SK-N-SH (cell line): ENCODE data around the gene MYCBPAP. TPM values are rescaled to one million over a fixed set of nuclear protein-coding genes. Genes with fewer than 3 reads are reported as not detected.

Experiments used
- CTCF ChIA-PET: fragments of 300-600, 350-600 bp; formaldehyde crosslinking; extraction: SDS; loops from one replicate; lab custom pipeline; 2021; lab: Yijun Ruan, JAX
- POLR2A ChIA-PET: fragments of 350-600 bp; sonication (Branson Sonifier 250); formaldehyde crosslinking; extraction: SDS; loops from one replicate; lab custom pipeline; 2020; ENCODE audit warnings: antibody characterized with exemption, inconsistent platforms; lab: Yijun Ruan, JAX
- DNase-seq: peaks from one replicate; pipeline ENCODE4 v3.0.0; 2012
- H2AFZ ChIP-seq: fragments of 200-600 bp; sonication (generic); 2 replicates; pipeline ENCODE4 v1.8.1; 2016; ENCODE audit warnings: antibody characterized with exemption, mild to moderate bottlenecking, low read depth
- H3F3A ChIP-seq: fragments of 200-600 bp; sonication (generic); replicated peaks from 2 replicates; pipeline ENCODE3; 2016; ENCODE audit warnings: antibody characterized with exemption, mild to moderate bottlenecking; ENCODE audit not compliant: insufficient read depth
- H3K27ac ChIP-seq, 2 experiments: fragments of 200-500 bp in 1 of 2; fragments of 200-600 bp in 1 of 2; sonication (Bioruptor generic) in 1 of 2; sonication (generic), shearing (Covaris generic) in 1 of 2; 2 replicates each; pipeline versions ENCODE4 v1.5.1 to v1.6.1; 2014 to 2016; ENCODE audit warnings: low read depth in 2 of 2, inconsistent platforms in 1 of 2, low read length in 1 of 2, mild to moderate bottlenecking in 1 of 2, mixed read lengths in 1 of 2
- H3K27me3 ChIP-seq: fragments of 200-600 bp; sonication (generic), shearing (Covaris generic); 2 replicates; pipeline ENCODE4 v1.6.1; 2016; ENCODE audit warnings: mixed run types; ENCODE audit not compliant: insufficient read depth
- H3K36me3 ChIP-seq, 2 experiments: fragments of 200-500 bp in 1 of 2; fragments of 200-600 bp in 1 of 2; sonication (Bioruptor generic) in 1 of 2; sonication (generic) in 1 of 2; replicated peaks in 1 of 2; 2 replicates each; pipeline versions ENCODE3 to v1.5.1; 2014 to 2016; ENCODE audit warnings: low read length in 1 of 2, mild to moderate bottlenecking in 1 of 2; ENCODE audit not compliant: insufficient read depth in 2 of 2, control insufficient read depth in 1 of 2
- H3K4me1 ChIP-seq, 2 experiments: fragments of 200-500 bp in 1 of 2; fragments of 200-600 bp in 1 of 2; sonication (Bioruptor generic) in 1 of 2; sonication (generic), shearing (Covaris generic) in 1 of 2; 2 replicates each; pipeline versions ENCODE4 v1.5.1 to v1.6.1; 2014 to 2016; ENCODE audit warnings: low read depth in 1 of 2, low read length in 1 of 2, mixed run types in 1 of 2; ENCODE audit not compliant: insufficient read depth in 2 of 2, control insufficient read depth in 1 of 2
- H3K4me2 ChIP-seq: fragments of 200-600 bp; sonication (generic), shearing (Covaris generic); 2 replicates; pipeline ENCODE4 v1.6.1; 2017; ENCODE audit warnings: mixed run types
- H3K4me3 ChIP-seq, 2 experiments: fragments of 200-500 bp in 1 of 2; fragments of 200-600 bp in 1 of 2; sonication (Bioruptor generic) in 1 of 2; sonication (generic), shearing (Covaris generic) in 1 of 2; 2 replicates each; pipeline versions ENCODE4 v1.5.1 to v1.8.1; 2014 to 2016; ENCODE audit warnings: low read depth in 2 of 2, inconsistent platforms in 1 of 2, low read length in 1 of 2, mild to moderate bottlenecking in 1 of 2, mixed read lengths in 1 of 2, moderate library complexity in 1 of 2
- H3K79me2 ChIP-seq: fragments of 200-600 bp; sonication (generic); 2 replicates; pipeline ENCODE4 v1.8.1; 2017; ENCODE audit warnings: mild to moderate bottlenecking; ENCODE audit not compliant: insufficient read depth
- H3K9ac ChIP-seq: fragments of 200-600 bp; sonication (generic); 2 replicates; pipeline ENCODE4 v1.6.1; 2017; ENCODE audit warnings: mixed run types
- H3K9me2 ChIP-seq: fragments of 200-600 bp; sonication (generic); 2 replicates; pipeline ENCODE4 v1.6.1; 2017; ENCODE audit warnings: mixed run types
- H3K9me3 ChIP-seq: fragments of 200-600 bp; sonication (generic); 2 replicates; pipeline ENCODE4 v1.6.1; 2017; ENCODE audit warnings: mixed run types, mild to moderate bottlenecking, moderate library complexity
- H4K20me1 ChIP-seq: fragments of 200-600 bp; sonication (generic); 2 replicates; pipeline ENCODE4 v1.6.1; 2017; ENCODE audit warnings: mild to moderate bottlenecking, mixed run types; ENCODE audit not compliant: insufficient read depth
- CHD2 ChIP-seq: fragments of 150-350 bp; IDR thresholded peaks from 2 replicates; pipeline ENCODE4 v1.6.1; 2018; ENCODE audit warnings: low read length; ENCODE audit not compliant: partially characterized antibody
- CTCF ChIP-seq: fragments of 200-600 bp; sonication (generic); IDR thresholded peaks from 2 replicates; pipeline ENCODE4 v1.6.1; 2017; ENCODE audit warnings: antibody characterized with exemption, mild to moderate bottlenecking, moderate library complexity
- EZH2phosphoT487 ChIP-seq: fragments of 200-600 bp; sonication (generic); IDR thresholded peaks from 2 replicates; pipeline ENCODE4 v1.6.1; 2017; ENCODE audit warnings: low read depth, mixed run types, mild to moderate bottlenecking, antibody characterized with exemption, moderate library complexity, borderline replicate concordance
- FOSL2 ChIP-seq: IDR thresholded peaks from 2 replicates; pipeline ENCODE4 v1.4.0; 2012; ENCODE audit warnings: low read depth, mild to moderate bottlenecking, moderate library complexity, borderline replicate concordance
- FOXJ3 ChIP-seq: sonication (generic); formaldehyde crosslinking; IDR thresholded peaks from 2 replicates; pipeline ENCODE4 v1.5.1; 2020; ENCODE audit warnings: mild to moderate bottlenecking, missing genetic modification reagents
- FOXM1 ChIP-seq: IDR thresholded peaks from 2 replicates; pipeline ENCODE4 v1.4.0; 2012; ENCODE audit warnings: low read depth, mild to moderate bottlenecking
- GABPA ChIP-seq: IDR thresholded peaks from 2 replicates; pipeline ENCODE4 v1.4.0; 2012; ENCODE audit warnings: low read depth, mild to moderate bottlenecking
- GATA2 ChIP-seq: sonication (generic); formaldehyde crosslinking; IDR thresholded peaks from 2 replicates; pipeline ENCODE4 v1.5.0; 2020; ENCODE audit warnings: mild to moderate bottlenecking, missing genetic modification reagents
- IRF3 ChIP-seq: fragments of 150-350 bp; IDR thresholded peaks from 2 replicates; pipeline ENCODE4 v1.6.1; 2016; ENCODE audit warnings: mild to moderate bottlenecking, low read depth, low read length
- JUND ChIP-seq: IDR thresholded peaks from 2 replicates; pipeline ENCODE4 v1.4.0; 2012
- MEF2A ChIP-seq: IDR thresholded peaks from 2 replicates; pipeline ENCODE4 v1.4.0; 2012; ENCODE audit warnings: low read depth, borderline replicate concordance
- MXI1 ChIP-seq: IDR thresholded peaks from 2 replicates; pipeline ENCODE4 v1.6.1; 2012; ENCODE audit warnings: mild to moderate bottlenecking, low read depth, low read length, improper control_type of control experiment
- NFIC ChIP-seq: IDR thresholded peaks from 2 replicates; pipeline ENCODE4 v1.4.0; 2012; ENCODE audit warnings: borderline replicate concordance
- NRF1 ChIP-seq: IDR thresholded peaks from 2 replicates; pipeline ENCODE4 v1.6.1; 2012; ENCODE audit warnings: low read depth, mild to moderate bottlenecking, low read length
- POLR2AphosphoS5 ChIP-seq: IDR thresholded peaks from 2 replicates; pipeline ENCODE4 v1.6.1; 2012; ENCODE audit warnings: low read depth, low read length
- RAD21 ChIP-seq: IDR thresholded peaks from 2 replicates; pipeline ENCODE4 v1.6.1; 2012; ENCODE audit warnings: mild to moderate bottlenecking, low read length
- RCOR1 ChIP-seq: fragments of 150-350 bp; IDR thresholded peaks from 2 replicates; pipeline ENCODE4 v1.6.1; 2017; ENCODE audit warnings: antibody characterized with exemption, low read length
- REST ChIP-seq: IDR thresholded peaks from 2 replicates; pipeline ENCODE4 v1.6.1; 2012; ENCODE audit warnings: mild to moderate bottlenecking, low read depth, low read length, moderate library complexity
- RFX5 ChIP-seq: IDR thresholded peaks from 2 replicates; pipeline ENCODE4 v1.6.1; 2012; ENCODE audit warnings: mild to moderate bottlenecking, improper control_type of control experiment, low read length
- RXRA ChIP-seq: IDR thresholded peaks from 2 replicates; pipeline ENCODE4 v1.4.0; 2012; ENCODE audit warnings: low read depth, mild to moderate bottlenecking, borderline replicate concordance
- SIN3A ChIP-seq: IDR thresholded peaks from 2 replicates; pipeline ENCODE4 v1.6.1; 2012; ENCODE audit warnings: low read depth, mild to moderate bottlenecking, low read length, moderate library complexity, borderline replicate concordance
- SMC3 ChIP-seq: IDR thresholded peaks from 2 replicates; pipeline ENCODE4 v1.6.1; 2012; ENCODE audit warnings: low read depth, low read length, improper control_type of control experiment
- TAF1 ChIP-seq: IDR thresholded peaks from 2 replicates; pipeline ENCODE4 v1.6.1; 2012; ENCODE audit warnings: low read depth, mild to moderate bottlenecking, low read length, moderate library complexity, borderline replicate concordance
- TCF12 ChIP-seq: IDR thresholded peaks from 2 replicates; pipeline ENCODE4 v1.4.0; 2012
- YY1 ChIP-seq: IDR thresholded peaks from 2 replicates; pipeline ENCODE4 v1.4.0; 2012; ENCODE audit warnings: low read depth, mild to moderate bottlenecking
- ZBTB33 ChIP-seq: IDR thresholded peaks from 2 replicates; pipeline ENCODE4 v1.4.0; 2012; ENCODE audit warnings: low read depth, borderline replicate concordance
- WGBS: methylation state at CpG from one replicate; pipeline ENCODE4 v1.1.6; 2017; ENCODE audit warnings: low lambda C conversion rate; 5-methylcytosine and 5-hydroxymethylcytosine counted together
- polyA plus RNA-seq, 3 experiments: library from polyadenylated mRNA; depleted of rRNA; stranded (reverse); fragments of >200 nt; gene quantifications; 2 replicates each; pipeline ENCODE4 v1.2.3, GENCODE V29; 2012

MYCBPAP gene
- 2.4 and 4.4 TPM in 2 replicates for polyA plus RNA-seq (2012; rRNA removed)
- 1.8 and 1.9 TPM in 2 replicates for polyA plus RNA-seq (2012; cell fraction: cytosol; rRNA removed)
- 17.3 and 17.7 TPM in 2 replicates for polyA plus RNA-seq (2012; cell fraction: nucleus; rRNA removed)

GRCh38 chr17:50507871-50508572 lies at the start of gene MYCBPAP:
Gene MYCBPAP (plus strand): TSS chr17:50508439. CDS start chr17:50508675, 236 bp downstream.
- Histone ChIP-seq H3K4me2 (peak within 1 kb of the TSS; percentile 73), H3K27me3 (no peaks in the 10 kb centered on the region), H3F3A (no peaks in the 10 kb centered on the region), H3K79me2 (no peaks in the 10 kb centered on the region), H3K9ac (peak within 1 kb of the TSS; percentile 63), H3K4me3 (peak within 1 kb of the TSS; percentile 62 to 65), H3K4me1 (peaks cover 0 to 14% of the 10 kb centered on the region in 2 experiments; a peak in 1 of 4 replicates), H3K36me3 (no peaks in the 10 kb centered on the region), H3K9me2 (no peaks in the 10 kb centered on the region), H2AFZ (peak within 1 kb of the TSS; percentile 99), H4K20me1 (no peaks in the 10 kb centered on the region), H3K27ac (peak within 1 kb of the TSS; percentile 22 to 48; a peak in 3 of 4 replicates), H3K9me3 (no peaks in the 10 kb centered on the region)
- ChIA-PET POLR2A (no interaction called here), CTCF (interaction anchor here (1.2 to 13.3 kb wide), 4 partner anchors 10 to 111 kb away, joined by 4 to 183 read pairs (median 44); partner anchors contain the start of genes LRRC59 and RSAD1)
- peak; percentile 98 for DNase-seq
- 27% methylated on average over 35 of the region's 66 CpGs for WGBS
- peak; percentile 75 for TF ChIP-seq NRF1
- TF ChIP-seq RAD21 = no peak
- peak; percentile 40; the same call in 1 of the 2 replicates for TF ChIP-seq TAF1
- no peak for TF ChIP-seq JUND
- no peak for TF ChIP-seq TCF12
- TF ChIP-seq YY1 = no peak
- no peak for TF ChIP-seq MEF2A
- peak; percentile 75; the same call in 1 of the 2 replicates for TF ChIP-seq MXI1
- TF ChIP-seq SIN3A = no peak
- TF ChIP-seq FOXJ3 (CRISPR knock-in tag) = no peak
- no peak for TF ChIP-seq GATA2 (CRISPR knock-in tag)
- no peak for TF ChIP-seq REST
- TF ChIP-seq IRF3 = no peak
- peak; percentile 78; the same call in 1 of the 2 replicates for TF ChIP-seq POLR2AphosphoS5
- no peak for TF ChIP-seq FOSL2
- no peak for TF ChIP-seq SMC3
- TF ChIP-seq RFX5 = no peak
- no peak for TF ChIP-seq RXRA
- no peak for TF ChIP-seq ZBTB33
- TF ChIP-seq GABPA = no peak
- no peak for TF ChIP-seq EZH2phosphoT487
- TF ChIP-seq RCOR1 = no peak
- no peak for TF ChIP-seq FOXM1
- no peak for TF ChIP-seq NFIC
- TF ChIP-seq CTCF = no peak; the same call in 1 of the 2 replicates
- peak; percentile 39 for TF ChIP-seq CHD2
